NT2/D1 (cell line): ENCODE data around the gene SRGAP2B.
"Not testable (repeated sequence)": the region's sequence is repeated elsewhere in the genome, so short reads cannot be mapped to it uniquely, and the experiment has no call there.

Source experiments
- DNase-seq: peaks from one replicate; pipeline ENCODE4 v3.0.0-alpha.2; 2011; ENCODE audit warnings: low read depth, low spot score
- H3K27me3 ChIP-seq: 2 replicates; pipeline ENCODE4 v1.6.0; 2011; ENCODE audit warnings: mild to moderate bottlenecking; ENCODE audit not compliant: insufficient read length, insufficient read depth
- H3K36me3 ChIP-seq: 2 replicates; pipeline ENCODE4 v1.6.1; 2011; ENCODE audit warnings: mild to moderate bottlenecking, low read length, mixed read lengths; ENCODE audit not compliant: insufficient read depth, insufficient read length
- H3K4me1 ChIP-seq: 2 replicates; pipeline ENCODE4 v1.5.1; 2011; ENCODE audit not compliant: insufficient read depth, insufficient read length
- H3K4me3 ChIP-seq: 2 replicates; pipeline ENCODE4 v1.5.1; 2011; ENCODE audit warnings: low read depth; ENCODE audit not compliant: insufficient read length
- H3K9ac ChIP-seq: 2 replicates; pipeline ENCODE4 v1.6.0; 2011; ENCODE audit warnings: low read depth; ENCODE audit not compliant: insufficient read length
- H3K9me3 ChIP-seq: 2 replicates; pipeline ENCODE4 v1.5.1; 2011; ENCODE audit warnings: mild to moderate bottlenecking, low read length; ENCODE audit not compliant: insufficient read depth

The SRGAP2B gene

DNA sequence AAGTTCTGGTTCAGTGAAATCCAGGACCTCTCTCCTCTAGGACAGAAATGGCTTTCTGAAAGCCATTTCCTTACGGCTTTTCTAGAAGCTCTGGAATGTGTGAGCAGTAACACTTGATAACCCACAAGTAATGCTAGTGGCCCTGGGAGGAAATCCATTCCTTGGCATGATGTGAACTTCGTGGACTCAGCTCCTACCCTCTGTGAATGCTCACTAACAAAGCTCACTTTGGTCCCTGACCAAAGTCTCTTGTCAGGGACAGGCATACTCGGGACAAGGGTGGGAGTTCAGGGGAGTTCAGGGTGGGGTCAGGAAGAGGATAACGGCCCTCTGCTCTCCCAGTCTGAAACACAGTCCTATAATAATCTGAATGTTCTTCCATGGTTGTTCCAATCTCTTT lies 172.3 kb downstream of the SRGAP2B start:
- not testable (repeated sequence) for DNase-seq, H3K27me3 ChIP-seq, H3K9me3 ChIP-seq, H3K36me3 ChIP-seq, H3K4me3 ChIP-seq, H3K4me1 ChIP-seq, H3K9ac ChIP-seq

DNA sequence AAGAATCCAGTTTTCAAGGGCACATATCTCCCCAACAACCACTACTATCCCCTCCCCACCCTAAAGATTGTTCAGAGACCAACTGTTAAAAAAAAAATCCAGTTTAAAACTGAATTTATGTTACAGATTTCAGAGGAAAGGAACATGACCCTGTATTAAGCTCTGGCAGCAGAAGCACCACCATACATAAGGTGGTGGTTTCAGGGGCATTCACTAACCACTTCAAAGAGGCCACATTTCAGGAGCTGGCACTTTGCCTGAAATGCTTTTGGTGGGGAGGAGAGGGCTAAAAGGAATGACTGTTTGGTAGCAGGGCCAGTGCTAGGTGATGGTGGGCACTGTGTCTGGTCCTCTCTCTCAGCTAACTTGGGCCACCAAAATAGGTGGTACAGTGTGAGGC lies 176.0 kb downstream of the SRGAP2B start:
- not testable (repeated sequence) for H3K4me3 ChIP-seq, H3K9ac ChIP-seq, DNase-seq, H3K9me3 ChIP-seq, H3K4me1 ChIP-seq, H3K36me3 ChIP-seq, H3K27me3 ChIP-seq

GRCh38 chr1:144918027-144918603 lies 177.0 kb downstream of the SRGAP2B start:
- H3K4me3 ChIP-seq, H3K27me3 ChIP-seq, H3K4me1 ChIP-seq, H3K9ac ChIP-seq, DNase-seq, H3K36me3 ChIP-seq, H3K9me3 ChIP-seq: not testable (repeated sequence)

DNA sequence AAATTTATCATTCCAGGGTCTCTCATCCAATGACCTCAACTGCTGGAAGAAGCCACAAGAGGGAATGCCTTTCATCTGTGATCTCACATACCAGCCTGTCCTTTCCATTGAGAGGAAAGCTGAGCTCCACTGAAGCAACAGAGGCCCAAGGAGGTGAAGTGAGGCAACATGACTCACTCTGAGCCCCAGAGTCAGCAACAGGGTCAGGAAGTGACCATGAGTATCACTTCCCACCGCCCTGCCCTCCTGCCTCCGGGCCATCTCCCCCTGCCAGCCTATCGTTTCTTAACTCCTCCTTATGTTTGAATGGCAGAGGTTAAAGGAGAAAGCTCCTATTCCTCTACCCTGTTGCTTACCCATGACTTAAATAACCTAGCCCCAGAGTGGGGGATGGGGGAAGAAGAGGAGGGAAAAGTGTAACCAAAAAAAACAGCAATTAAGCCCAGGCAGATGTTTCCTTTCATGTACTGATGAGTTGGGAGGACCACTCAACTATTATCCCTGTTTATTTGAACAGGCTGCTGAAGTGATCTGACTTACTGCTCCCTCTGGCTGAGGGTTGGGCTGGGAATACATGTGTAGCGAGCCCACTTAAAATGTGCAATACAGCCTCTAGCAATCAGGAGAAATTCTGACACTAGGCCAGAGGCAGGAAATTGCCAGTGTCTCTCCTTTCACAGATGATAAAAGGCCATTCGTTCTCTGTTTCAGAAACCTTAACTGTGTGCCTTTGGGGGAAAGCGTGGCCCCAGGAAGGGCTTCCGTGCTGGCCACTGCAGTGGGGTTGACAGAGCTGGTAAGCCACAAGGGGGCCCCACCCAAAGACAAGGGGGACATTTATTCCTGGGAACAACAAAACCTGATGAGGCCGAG lies 177.7 kb downstream of the SRGAP2B start:
- not testable (repeated sequence) for H3K4me3 ChIP-seq, H3K36me3 ChIP-seq, H3K9ac ChIP-seq, H3K9me3 ChIP-seq, DNase-seq, H3K4me1 ChIP-seq, H3K27me3 ChIP-seq

DNA sequence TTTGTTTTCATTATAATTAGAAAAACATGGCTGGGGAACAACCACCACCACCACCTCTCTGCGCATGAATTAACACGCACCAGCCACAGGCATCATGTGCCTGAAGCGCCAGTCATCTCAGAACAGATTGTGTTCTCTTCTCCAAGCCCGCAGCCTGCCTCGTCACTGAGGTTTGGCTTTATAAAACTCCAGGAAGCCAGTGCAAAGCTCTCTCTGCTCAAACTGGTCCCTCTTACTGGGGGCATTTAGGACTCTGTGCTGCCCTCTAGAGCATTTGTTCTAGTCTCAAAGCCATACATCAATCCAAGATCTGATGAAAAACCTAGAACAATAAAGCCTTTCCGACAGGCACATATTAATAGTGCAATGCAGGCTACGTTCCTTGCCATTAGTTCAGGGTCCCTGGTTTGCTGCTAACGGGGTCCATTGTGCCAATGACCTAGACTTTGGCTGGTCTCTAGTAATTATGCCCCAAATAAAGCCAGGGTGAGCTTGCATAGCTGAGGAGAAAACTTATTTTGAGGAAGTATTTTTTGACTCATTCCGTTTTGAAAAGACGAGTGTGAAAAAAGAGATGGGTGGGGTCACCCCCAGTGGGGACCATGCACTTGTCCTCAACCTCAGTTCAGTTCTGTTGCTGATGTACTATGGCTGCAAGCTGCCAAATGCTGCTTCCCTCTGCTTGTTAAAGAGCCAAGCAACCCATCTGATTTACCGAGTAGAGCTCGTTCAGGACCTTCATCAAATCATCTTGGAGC lies 181.0 kb downstream of the SRGAP2B start:
- not testable (repeated sequence) for H3K4me1 ChIP-seq, H3K36me3 ChIP-seq, H3K27me3 ChIP-seq, H3K4me3 ChIP-seq, DNase-seq, H3K9ac ChIP-seq, H3K9me3 ChIP-seq

GRCh38 chr1:144913458-144913857 lies 181.7 kb downstream of the SRGAP2B start:
- not testable (repeated sequence) for H3K4me1 ChIP-seq, H3K9ac ChIP-seq, H3K4me3 ChIP-seq, H3K36me3 ChIP-seq, DNase-seq, H3K9me3 ChIP-seq, H3K27me3 ChIP-seq

- DNase-seq, H3K27me3 ChIP-seq, H3K9me3 ChIP-seq, H3K4me1 ChIP-seq, H3K36me3 ChIP-seq, H3K4me3 ChIP-seq, H3K9ac ChIP-seq: not testable (repeated sequence)
Measured at GRCh38 chr1:144910729-144911128, 184.4 kb downstream of the SRGAP2B start.

- not testable (repeated sequence) for H3K36me3 ChIP-seq, H3K9me3 ChIP-seq, H3K4me1 ChIP-seq, H3K4me3 ChIP-seq, H3K9ac ChIP-seq, H3K27me3 ChIP-seq, DNase-seq
Measured at GRCh38 chr1:144900841-144901240, 194.3 kb downstream of the SRGAP2B start.

- not testable (repeated sequence) for H3K36me3 ChIP-seq, H3K9ac ChIP-seq, H3K9me3 ChIP-seq, H3K4me1 ChIP-seq, H3K4me3 ChIP-seq, H3K27me3 ChIP-seq, DNase-seq
Measured at GRCh38 chr1:144894454-144895201, 200.5 kb downstream of the SRGAP2B start.

DNA sequence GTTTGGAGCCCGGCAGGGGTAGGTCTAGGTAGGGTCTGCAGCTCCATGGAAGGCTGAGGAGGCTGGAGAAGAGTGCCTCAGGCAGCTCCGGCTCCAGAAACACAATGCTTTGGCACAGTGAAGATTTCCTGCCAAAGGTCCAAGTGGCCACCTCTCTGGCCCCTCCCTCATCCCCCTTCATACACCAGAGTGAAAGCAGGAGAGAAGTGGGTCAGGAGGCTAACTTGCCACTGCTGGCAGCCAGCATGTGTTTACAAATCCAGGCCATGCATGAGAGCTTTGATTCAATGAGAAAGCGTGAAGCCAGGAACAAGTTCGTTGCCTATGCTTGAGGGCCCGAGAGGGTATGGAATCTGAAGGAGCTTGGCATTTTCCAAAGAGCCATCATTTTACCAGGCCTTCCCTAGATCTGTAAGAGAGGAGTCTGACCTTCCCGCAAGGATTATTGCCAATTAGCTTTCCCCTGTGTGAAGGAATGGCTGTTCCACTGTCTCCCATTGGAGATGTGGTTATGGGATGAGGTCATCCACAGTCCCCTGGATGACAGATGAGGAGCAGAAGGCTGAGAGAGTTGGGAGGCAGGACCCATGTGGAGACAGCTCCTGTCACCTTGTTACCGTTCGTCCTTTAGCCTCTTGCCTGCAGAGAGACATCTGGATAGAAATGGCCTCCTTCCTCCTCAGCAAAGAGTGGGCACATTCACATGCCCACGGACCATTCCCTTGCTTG lies 201.3 kb downstream of the SRGAP2B start:
- H3K27me3 ChIP-seq, H3K4me3 ChIP-seq, H3K9ac ChIP-seq, DNase-seq, H3K9me3 ChIP-seq, H3K36me3 ChIP-seq, H3K4me1 ChIP-seq: not testable (repeated sequence)

- H3K4me1 ChIP-seq, H3K27me3 ChIP-seq, H3K4me3 ChIP-seq, DNase-seq, H3K9ac ChIP-seq, H3K9me3 ChIP-seq, H3K36me3 ChIP-seq: not testable (repeated sequence)
Measured at GRCh38 chr1:144893062-144893461, 202.1 kb downstream of the SRGAP2B start.
